GM19463 (cell line): Measurements from ENCODE around the gene HMOX2.

Experiments
- ATAC-seq: cut with Tn5 transposase; IDR thresholded peaks from one replicate; pipeline ENCODE4 v1.9.1; 2021; ENCODE audit warnings: mild to moderate bottlenecking, moderate library complexity; ENCODE audit not compliant: unreplicated experiment

The HMOX2 gene

GRCh38 chr16:4550591-4550990, 74.4 kb downstream of the HMOX2 start:
- no peak for ATAC-seq

- no peak for ATAC-seq
Measured at GRCh38 chr16:4552541-4552940, 76.3 kb downstream of the HMOX2 start.

GRCh38 chr16:4556112-4556511, 79.9 kb downstream of the HMOX2 start, which contains the start of gene C16orf96:
C16orf96 (plus strand) TSS chr16:4556340; CDS start chr16:4556490, 150 bp downstream.
- ATAC-seq: no peak

GRCh38 chr16:4556580-4556979, 80.4 kb downstream of the HMOX2 start:
- no peak for ATAC-seq

- ATAC-seq: no peak
Measured at GRCh38 chr16:4557973-4558372, 81.8 kb downstream of the HMOX2 start.
